ENCODE results near the gene ALPK1.

GRCh38 chr4:112251019-112251643, 46.0 kb upstream of the ALPK1 start:
- TF ChIP-seq SP1 (IDR thresholded peaks at IDR 0.05) (no peak), RAD21 (IDR thresholded peaks at IDR 0.05) (no peak), REST (IDR thresholded peaks at IDR 0.05) (no peak)
- TF ChIP-seq, protein P1, sequence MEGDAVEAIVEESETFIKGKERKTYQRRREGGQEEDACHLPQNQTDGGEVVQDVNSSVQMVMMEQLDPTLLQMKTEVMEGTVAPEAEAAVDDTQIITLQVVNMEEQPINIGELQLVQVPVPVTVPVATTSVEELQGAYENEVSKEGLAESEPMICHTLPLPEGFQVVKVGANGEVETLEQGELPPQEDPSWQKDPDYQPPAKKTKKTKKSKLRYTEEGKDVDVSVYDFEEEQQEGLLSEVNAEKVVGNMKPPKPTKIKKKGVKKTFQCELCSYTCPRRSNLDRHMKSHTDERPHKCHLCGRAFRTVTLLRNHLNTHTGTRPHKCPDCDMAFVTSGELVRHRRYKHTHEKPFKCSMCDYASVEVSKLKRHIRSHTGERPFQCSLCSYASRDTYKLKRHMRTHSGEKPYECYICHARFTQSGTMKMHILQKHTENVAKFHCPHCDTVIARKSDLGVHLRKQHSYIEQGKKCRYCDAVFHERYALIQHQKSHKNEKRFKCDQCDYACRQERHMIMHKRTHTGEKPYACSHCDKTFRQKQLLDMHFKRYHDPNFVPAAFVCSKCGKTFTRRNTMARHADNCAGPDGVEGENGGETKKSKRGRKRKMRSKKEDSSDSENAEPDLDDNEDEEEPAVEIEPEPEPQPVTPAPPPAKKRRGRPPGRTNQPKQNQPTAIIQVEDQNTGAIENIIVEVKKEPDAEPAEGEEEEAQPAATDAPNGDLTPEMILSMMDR (IDR thresholded peaks at IDR 0.05; ENCODE audit: low read depth, low read length, missing input control): no peak
- TF ChIP-seq, protein P2, sequence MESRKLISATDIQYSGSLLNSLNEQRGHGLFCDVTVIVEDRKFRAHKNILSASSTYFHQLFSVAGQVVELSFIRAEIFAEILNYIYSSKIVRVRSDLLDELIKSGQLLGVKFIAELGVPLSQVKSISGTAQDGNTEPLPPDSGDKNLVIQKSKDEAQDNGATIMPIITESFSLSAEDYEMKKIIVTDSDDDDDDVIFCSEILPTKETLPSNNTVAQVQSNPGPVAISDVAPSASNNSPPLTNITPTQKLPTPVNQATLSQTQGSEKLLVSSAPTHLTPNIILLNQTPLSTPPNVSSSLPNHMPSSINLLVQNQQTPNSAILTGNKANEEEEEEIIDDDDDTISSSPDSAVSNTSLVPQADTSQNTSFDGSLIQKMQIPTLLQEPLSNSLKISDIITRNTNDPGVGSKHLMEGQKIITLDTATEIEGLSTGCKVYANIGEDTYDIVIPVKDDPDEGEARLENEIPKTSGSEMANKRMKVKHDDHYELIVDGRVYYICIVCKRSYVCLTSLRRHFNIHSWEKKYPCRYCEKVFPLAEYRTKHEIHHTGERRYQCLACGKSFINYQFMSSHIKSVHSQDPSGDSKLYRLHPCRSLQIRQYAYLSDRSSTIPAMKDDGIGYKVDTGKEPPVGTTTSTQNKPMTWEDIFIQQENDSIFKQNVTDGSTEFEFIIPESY (IDR thresholded peaks at IDR 0.05): no peak
